Thyroid gland (tissue), 4 donors: Measurements from ENCODE around the gene SELL.

ENCODE experiments used
- POLR2A ChIP-seq, 2 donors: fragments of 450-650 bp; IDR thresholded peaks; one replicate each; pipeline ENCODE4 v1.6.1; 2017; ENCODE audit warnings: antibody characterized with exemption in 2 of 2, mild to moderate bottlenecking in 2 of 2, moderate library complexity in 1 of 2
- TF ChIP-seq, protein P1 (sequence below), 6 experiments: fragments of 200-600 bp in 3 of 6; fragments of 450-650 bp in 3 of 6; sonication (generic) in 3 of 6; IDR thresholded peaks; one replicate each; pipeline ENCODE4 v1.5.1; 2016 to 2019; ENCODE audit warnings: antibody characterized with exemption in 6 of 6, mild to moderate bottlenecking in 2 of 6, inconsistent platforms in 1 of 6, moderate library complexity in 1 of 6

- TF ChIP-seq, protein P1, sequence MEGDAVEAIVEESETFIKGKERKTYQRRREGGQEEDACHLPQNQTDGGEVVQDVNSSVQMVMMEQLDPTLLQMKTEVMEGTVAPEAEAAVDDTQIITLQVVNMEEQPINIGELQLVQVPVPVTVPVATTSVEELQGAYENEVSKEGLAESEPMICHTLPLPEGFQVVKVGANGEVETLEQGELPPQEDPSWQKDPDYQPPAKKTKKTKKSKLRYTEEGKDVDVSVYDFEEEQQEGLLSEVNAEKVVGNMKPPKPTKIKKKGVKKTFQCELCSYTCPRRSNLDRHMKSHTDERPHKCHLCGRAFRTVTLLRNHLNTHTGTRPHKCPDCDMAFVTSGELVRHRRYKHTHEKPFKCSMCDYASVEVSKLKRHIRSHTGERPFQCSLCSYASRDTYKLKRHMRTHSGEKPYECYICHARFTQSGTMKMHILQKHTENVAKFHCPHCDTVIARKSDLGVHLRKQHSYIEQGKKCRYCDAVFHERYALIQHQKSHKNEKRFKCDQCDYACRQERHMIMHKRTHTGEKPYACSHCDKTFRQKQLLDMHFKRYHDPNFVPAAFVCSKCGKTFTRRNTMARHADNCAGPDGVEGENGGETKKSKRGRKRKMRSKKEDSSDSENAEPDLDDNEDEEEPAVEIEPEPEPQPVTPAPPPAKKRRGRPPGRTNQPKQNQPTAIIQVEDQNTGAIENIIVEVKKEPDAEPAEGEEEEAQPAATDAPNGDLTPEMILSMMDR (IDR thresholded peaks at IDR 0.05), result no peak
- no peak for TF ChIP-seq POLR2A (IDR thresholded peaks at IDR 0.05)
Observed at GRCh38 chr1:169682071-169682470, 29.3 kb downstream of the SELL start.
